Left hindlimb (tissue), 1 donor: ENCODE measurements around the gene CDKN2A.

Experiments used
- DNase-seq: peaks from one replicate; pipeline ENCODE4 v3.0.0-alpha.2; 2018

CDKN2A gene

GRCh38 chr9:21993893-21994555 is at the start of gene CDKN2A:
TSS of gene CDKN2A (minus strand) at chr9:21994392.
- DNase-seq, result no peak

DNA sequence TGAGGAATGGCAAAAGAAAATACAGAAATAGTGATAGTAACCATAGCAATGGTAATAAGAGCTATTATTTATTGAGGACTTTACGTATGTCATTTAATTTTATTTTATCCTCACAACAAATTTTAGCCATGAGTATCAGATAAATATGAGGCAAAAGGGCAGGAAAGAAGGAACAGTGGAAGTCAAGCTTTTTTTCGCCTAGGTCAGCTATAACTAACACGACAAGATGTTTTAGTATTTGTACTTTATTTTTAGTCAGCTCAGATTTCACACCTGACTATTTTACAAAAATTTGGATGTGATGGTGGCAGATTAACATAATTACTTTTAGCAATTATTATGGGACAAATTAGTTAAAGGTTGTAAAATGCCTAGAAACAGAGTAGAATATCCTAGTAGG is 49.7 kb upstream of the CDKN2A start:
- DNase-seq, result no peak

DNA sequence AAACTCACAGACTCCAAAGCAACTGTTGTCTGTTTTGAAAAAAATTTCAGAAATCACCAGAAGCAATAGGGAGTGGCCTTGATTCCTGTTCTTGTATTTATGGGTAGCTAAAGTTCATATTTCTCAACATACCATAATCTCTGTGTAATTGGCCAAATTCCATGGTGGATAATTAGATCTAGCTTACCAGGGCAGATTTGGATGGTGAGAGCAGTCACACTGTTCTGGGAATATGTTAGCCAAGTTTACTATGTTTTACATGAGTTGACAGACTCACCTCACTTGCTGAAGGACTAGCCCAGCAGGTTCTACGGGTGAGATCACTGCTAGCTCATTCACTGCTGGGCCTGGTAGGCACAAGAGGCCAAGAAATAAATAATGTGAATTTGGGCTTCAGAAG is 47.6 kb upstream of the CDKN2A start:
- no peak for DNase-seq

- DNase-seq, result no peak
Observed at GRCh38 chr9:22041344-22041743, 47.2 kb upstream of the CDKN2A start.

GRCh38 chr9:22040760-22041159 is 46.6 kb upstream of the CDKN2A start:
- DNase-seq, result no peak

GRCh38 chr9:22039258-22039657 is 45.1 kb upstream of the CDKN2A start:
- no peak for DNase-seq

- DNase-seq, result no peak
Observed at GRCh38 chr9:22037954-22038690, 43.9 kb upstream of the CDKN2A start.

- DNase-seq, result no peak
Observed at GRCh38 chr9:22036866-22037626, 42.9 kb upstream of the CDKN2A start.

DNA sequence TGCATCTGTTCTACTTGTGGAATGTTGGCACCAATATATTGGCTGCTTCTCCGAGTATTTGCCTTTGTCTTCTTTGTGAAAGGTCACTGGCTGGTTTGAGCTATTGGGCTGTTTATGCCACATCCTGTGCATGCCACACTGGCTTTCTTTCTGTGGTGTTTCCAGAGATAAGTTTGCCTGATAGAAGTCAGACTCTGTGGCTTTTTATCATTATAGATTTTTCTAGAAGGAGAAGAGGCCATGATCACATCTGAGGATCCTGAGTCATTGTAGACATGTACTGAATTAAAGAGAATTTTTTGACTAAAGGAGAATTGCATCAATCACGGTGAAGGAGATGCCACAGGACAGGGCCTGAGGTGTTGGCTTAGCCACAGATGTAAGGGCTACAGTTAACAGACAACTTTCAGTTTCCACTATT is 41.4 kb upstream of the CDKN2A start:
- DNase-seq, result no peak

DNA sequence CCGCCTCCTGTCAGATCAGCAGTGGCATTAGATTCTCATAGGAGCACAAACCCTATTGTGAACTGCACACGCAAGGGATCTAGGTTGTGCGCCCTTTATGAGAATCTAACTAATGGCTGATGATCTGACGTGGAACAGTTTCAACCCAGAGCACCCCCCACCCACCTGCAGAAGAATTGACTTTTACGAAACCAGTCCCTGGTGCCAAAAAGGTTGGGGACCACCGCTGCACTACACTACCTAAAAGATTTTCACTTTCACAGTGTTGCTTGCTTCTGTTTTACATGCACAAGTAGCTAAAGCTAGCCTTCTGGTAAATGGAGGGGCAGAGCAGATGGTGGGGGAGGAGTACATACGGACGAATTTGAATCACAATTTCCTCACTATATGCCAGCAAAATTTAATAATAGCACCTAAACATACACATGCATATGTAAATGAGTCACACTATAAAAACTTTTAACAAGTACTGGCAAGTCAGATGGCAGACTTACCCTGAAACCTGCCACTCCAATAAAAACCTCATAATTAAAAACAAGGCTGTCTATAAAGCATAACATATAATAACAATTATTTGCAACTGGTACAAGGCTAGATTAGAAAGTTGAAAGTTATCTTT is 38.9 kb upstream of the CDKN2A start:
- no peak for DNase-seq

- no peak for DNase-seq
Observed at GRCh38 chr9:22031655-22032411, 37.6 kb upstream of the CDKN2A start.

- no peak for DNase-seq
Observed at GRCh38 chr9:22030101-22030598, 36.0 kb upstream of the CDKN2A start.

- no peak for DNase-seq
Observed at GRCh38 chr9:22029231-22029630, 35.0 kb upstream of the CDKN2A start.

- DNase-seq, result no peak
Observed at GRCh38 chr9:22028394-22028793, 34.2 kb upstream of the CDKN2A start.

DNA sequence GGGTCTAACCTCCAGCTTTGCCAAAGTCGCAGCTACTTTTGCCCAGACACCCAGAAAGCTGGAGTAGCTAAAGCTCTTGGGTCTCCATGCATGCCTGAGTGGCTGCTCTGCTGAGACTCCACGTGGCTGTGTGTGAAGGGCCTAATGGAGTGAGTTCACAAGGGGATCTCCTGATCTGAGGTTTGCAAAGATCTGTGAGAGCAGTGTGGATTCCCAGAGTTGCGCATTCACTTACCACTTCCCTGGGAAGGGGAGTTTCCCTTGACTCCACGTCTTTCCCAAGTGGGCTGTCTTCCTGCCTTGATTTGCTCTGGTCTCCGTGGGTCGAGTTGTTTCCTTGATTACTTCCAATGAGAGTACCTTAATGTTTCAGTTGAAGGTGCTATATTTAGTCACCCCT is 32.5 kb upstream of the CDKN2A start:
- DNase-seq, result no peak

DNA sequence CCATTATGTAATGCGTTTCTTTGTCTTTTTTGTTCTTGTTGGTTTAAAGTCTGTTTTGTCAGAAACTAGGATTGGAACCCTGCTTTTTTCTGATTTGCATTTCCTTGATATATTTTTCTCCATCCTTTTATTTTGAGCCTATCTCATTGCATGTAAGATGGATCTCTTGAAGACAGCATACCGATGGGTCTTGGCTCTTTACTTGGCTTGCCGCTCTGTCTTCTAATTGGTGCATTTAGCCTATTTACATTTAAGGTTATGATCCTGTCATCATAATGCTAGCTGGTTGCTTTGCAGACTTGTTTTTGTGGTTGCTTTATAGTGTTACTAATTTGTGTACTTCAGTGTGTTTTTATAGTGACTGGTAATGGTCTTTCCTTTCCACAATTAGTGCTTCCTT is 28.2 kb upstream of the CDKN2A start:
- DNase-seq, result no peak

DNA sequence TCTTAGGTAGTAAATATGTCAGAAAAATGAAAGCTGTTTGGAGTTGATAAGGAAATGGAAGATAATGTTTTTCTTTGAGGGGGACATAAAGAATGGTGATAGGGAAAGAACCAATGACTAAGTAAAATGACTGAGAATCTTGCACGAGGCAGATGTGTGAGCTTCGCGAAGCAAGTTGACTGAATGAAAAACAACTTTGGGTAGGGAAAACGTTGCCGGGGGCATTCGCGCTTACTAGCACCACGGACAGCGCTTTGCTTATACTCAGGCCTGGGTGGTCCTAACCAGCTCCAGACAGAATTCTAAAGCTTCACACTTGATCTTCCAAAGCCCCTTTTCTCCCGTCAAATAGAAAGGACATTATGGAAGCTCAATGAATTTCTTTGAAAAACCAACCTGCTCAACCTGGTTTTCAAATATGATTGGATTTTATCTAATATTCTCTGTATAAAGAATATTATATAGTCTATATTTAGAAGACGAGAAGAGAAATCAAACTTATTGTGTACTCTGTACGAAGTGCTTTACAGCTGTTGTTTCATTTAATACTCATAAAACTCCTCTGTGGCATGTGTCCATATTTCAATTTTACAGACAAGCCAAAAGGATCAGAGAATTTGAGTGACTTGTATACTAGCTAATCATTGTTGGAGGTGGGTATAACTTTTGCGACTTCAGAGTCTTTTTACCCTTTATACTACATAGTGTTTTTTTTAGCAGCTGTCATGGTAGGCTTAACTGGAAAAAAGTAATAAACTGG is 16.9 kb upstream of the CDKN2A start:
- peak; percentile 57 for DNase-seq

- no peak for DNase-seq
Observed at GRCh38 chr9:22009506-22009867, 15.3 kb upstream of the CDKN2A start.

- peak; percentile 89 for DNase-seq
Observed at GRCh38 chr9:22008717-22009505, 14.7 kb upstream of the CDKN2A start, which contains the start of gene CDKN2B. TSS of gene CDKN2B (minus strand) at chr9:22009305. CDS start at chr9:22008953, 352 bp downstream.

DNA sequence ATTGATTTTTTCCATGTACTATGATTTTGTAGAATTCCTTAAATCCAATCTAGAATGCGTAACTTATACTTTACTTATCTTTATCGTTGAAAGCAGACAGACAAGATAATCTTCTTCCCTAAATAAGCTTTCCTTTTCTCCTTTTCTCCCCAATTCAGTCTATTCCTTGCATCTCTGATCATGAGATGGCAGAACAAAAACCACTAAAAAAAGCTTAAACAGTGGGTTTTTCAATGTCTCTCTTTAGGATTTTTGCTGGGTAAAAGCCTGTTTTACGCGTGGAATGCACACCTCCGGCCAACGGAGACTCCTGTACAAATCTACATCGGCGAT is 14.2 kb upstream of the CDKN2A start:
- DNase-seq, result no peak
